RWPE1 (cell line): ENCODE results near the gene CTTNBP2NL.
"Not testable (repeated sequence)": the region's sequence is repeated elsewhere in the genome, so short reads cannot be mapped to it uniquely, and the experiment has no call there.

Source experiments
- CTCF ChIA-PET: fragments of 350-600 bp; sonication (Branson Sonifier 250); formaldehyde crosslinking; extraction: SDS; loops from one replicate; lab custom pipeline; 2021; lab: Yijun Ruan, JAX
- POLR2A ChIA-PET: fragments of 400-600 bp; formaldehyde crosslinking; extraction: SDS; loops from one replicate; lab custom pipeline; 2020; ENCODE audit warnings: antibody characterized with exemption; ENCODE audit not compliant: low non-redundant PET; lab: Yijun Ruan, JAX
- DNase-seq: peaks from one replicate; pipeline ENCODE4 v3.0.0; 2012; ENCODE audit warnings: low spot score
- H3K27ac ChIP-seq: fragments of 450-650 bp; 2 replicates; pipeline ENCODE4 v1.5.1; 2017
- CTCF ChIP-seq: fragments of 450-650 bp; conservative IDR thresholded peaks from 2 replicates; pipeline ENCODE4 v1.5.1; 2017; ENCODE audit warnings: low read depth, mild to moderate bottlenecking

Gene CTTNBP2NL

DNA sequence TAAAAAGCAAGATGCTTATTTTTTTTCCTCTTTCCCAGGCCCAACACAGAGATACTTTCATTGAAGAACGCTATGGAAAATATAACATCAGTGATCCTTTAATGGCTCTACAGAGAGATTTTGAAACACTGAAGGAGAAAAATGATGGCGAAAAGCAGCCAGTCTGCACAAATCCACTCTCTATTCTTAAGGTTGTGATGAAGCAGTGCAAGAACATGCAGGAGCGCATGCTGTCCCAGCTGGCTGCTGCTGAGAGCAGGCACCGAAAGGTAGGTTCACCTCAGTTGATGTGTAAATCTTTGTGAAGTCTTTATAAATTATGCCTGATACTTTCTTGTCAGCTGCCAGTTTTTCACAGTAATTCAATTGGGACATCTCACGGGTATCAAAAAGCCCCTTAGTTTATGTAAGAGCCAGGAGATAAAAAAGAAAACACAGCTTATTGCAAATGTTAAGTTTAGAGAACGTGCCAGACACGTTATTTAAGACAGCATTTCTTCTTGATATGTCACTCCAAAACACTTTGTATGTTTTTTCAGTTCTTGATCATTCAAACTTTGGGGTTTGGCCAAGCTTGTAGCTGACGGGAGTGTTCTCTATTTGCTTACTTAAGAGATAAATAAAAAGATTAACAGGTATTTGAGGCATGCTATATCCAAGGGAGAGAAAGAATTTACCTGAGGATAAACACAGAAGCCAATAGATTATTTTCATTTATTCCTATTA is 53.1 kb downstream of the CTTNBP2NL start:
- no peak for DNase-seq
- POLR2A ChIA-PET, result no interaction called here
- CTCF ChIA-PET, result interaction anchor here (0.6 to 1.3 kb wide), 3 partner anchors 14 to 181 kb away, joined by 3 to 4 read pairs (median 3); no protein-coding TSS in a partner anchor
- TF ChIP-seq CTCF, result no peak
- H3K27ac ChIP-seq, result no peak overlapping the region

DNA sequence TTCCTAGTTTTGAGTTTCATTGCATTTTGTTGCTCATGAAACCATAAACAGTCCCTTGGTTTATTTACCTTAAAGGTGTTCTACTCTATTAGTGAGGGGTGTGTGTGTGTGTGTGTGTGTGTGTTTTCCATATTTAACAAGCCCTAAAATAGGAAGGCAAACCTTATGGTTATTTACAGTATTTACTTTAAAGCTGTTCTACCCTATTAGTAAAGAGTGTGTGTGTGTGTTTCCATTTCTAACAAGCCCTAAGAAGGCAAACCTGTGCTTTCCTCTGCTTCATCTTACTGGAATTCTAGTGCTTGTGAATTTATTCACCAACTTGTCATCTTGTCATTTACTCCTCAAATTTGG is 53.6 kb downstream of the CTTNBP2NL start:
- TF ChIP-seq CTCF, result no peak
- ChIA-PET POLR2A (no interaction called here), CTCF (interaction anchor here (0.6 to 1.3 kb wide), 3 partner anchors 13 to 180 kb away, joined by 3 to 4 read pairs (median 3); no protein-coding TSS in a partner anchor)
- H3K27ac ChIP-seq, result no peak overlapping the region
- DNase-seq, result no peak

- ChIA-PET CTCF (interaction anchor here (0.9 kb wide), 2 partner anchors 16 to 92 kb away, joined by 3 read pairs; no protein-coding TSS in a partner anchor), POLR2A (no interaction called here)
- no peak for TF ChIP-seq CTCF
- no peak overlapping the region for H3K27ac ChIP-seq
- DNase-seq, result no peak
Measured at GRCh38 chr1:112450773-112451172, 54.8 kb downstream of the CTTNBP2NL start.

DNA sequence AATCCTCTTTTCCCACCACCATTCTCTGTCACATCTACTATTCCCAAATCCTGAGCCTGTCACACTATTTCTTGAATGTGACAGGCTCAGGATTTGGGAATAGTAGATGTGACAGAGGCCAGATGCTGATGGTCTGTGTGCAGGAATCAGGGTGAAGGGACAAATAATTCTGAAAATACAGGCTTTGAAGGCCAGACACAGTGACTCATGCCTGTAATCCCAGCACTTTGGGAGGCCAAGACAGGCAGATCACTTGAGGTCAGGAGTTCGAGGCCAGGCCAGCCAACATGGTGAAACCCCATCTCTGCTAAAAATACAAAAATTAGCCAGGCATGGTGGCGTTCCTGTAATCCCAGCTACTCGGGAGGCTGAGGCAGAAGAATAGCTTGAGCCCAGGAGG is 55.3 kb downstream of the CTTNBP2NL start:
- CTCF ChIA-PET, result interaction anchor here (0.7 kb wide), 1 partner anchor 60 kb away, joined by 3 read pairs; no protein-coding TSS in a partner anchor
- H3K27ac ChIP-seq, DNase-seq, POLR2A ChIA-PET: not testable (repeated sequence)

DNA sequence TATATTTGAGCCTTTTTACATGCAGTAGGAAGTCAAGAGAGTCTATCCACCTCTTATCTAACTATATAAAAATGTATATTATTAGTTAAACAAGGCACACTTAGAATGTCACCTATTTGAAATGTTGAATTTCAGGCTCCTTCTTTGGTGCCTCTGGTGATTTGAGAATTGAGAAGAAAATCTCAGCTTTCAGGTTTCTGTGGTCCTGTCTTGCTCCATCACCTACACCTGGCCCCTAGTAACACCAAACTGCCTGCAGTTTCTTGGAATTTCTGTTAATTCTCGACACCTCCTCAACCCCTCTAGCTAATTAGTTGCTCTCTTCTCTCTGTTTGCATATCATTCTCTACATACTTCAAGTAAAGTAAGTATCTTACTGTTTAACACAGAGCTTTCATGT is 57.9 kb downstream of the CTTNBP2NL start:
- H3K27ac ChIP-seq, result no peak overlapping the region
- POLR2A ChIA-PET, result no interaction called here
- no peak for TF ChIP-seq CTCF
- no peak for DNase-seq
- CTCF ChIA-PET, result interaction anchor here (0.9 to 1.4 kb wide), 2 partner anchors 10 to 12 kb away, joined by 3 read pairs; no protein-coding TSS in a partner anchor

DNA sequence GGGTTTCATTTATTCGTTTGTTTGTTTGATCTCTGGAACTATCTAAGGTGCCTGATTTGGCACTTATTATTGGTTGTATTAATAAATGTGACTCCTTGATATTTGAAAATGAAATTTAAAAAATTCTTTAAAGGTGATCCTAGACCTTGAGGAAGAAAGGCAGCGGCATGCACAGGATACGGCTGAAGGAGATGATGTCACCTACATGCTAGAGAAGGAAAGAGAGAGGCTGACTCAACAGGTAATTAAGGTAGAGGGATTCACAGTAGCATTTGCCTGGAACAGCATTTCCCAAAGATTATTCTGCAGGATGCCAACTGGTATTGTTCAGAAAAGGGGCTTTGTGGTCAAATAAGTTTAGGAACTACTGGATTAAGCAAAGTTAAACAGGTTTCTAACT is 58.3 kb downstream of the CTTNBP2NL start:
- no peak for DNase-seq
- no peak for TF ChIP-seq CTCF
- CTCF ChIA-PET, result interaction anchor here (0.9 kb wide), 1 partner anchor 10 kb away, joined by 3 read pairs; no protein-coding TSS in a partner anchor
- POLR2A ChIA-PET, result no interaction called here
- no peak overlapping the region for H3K27ac ChIP-seq

GRCh38 chr1:112457241-112457640 is 61.2 kb downstream of the CTTNBP2NL start:
- DNase-seq, result no peak
- no peak overlapping the region for H3K27ac ChIP-seq
- CTCF ChIA-PET, result interaction anchor here (0.7 kb wide), 1 partner anchor 9 kb away, joined by 5 read pairs; no protein-coding TSS in a partner anchor
- POLR2A ChIA-PET, result no interaction called here
- TF ChIP-seq CTCF, result no peak
